GM19238 (cell line): Measurements from ENCODE around the gene DCN.
"Not testable (repeated sequence)": the region's sequence is repeated elsewhere in the genome, so short reads cannot be mapped to it uniquely, and the experiment has no call there.

Source experiments
- DNase-seq: peaks from one replicate; pipeline ENCODE4 v3.0.0; 2011; ENCODE audit warnings: low spot score; ENCODE audit not compliant: insufficient read length

Gene DCN, protein sequence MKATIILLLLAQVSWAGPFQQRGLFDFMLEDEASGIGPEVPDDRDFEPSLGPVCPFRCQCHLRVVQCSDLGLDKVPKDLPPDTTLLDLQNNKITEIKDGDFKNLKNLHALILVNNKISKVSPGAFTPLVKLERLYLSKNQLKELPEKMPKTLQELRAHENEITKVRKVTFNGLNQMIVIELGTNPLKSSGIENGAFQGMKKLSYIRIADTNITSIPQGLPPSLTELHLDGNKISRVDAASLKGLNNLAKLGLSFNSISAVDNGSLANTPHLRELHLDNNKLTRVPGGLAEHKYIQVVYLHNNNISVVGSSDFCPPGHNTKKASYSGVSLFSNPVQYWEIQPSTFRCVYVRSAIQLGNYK

GRCh38 chr12:91182636-91183455, at the start of gene DCN:
DCN (minus strand) TSS chr12:91182817; CDS start chr12:91178552, 4,265 bp downstream.
- no peak for DNase-seq

DNA sequence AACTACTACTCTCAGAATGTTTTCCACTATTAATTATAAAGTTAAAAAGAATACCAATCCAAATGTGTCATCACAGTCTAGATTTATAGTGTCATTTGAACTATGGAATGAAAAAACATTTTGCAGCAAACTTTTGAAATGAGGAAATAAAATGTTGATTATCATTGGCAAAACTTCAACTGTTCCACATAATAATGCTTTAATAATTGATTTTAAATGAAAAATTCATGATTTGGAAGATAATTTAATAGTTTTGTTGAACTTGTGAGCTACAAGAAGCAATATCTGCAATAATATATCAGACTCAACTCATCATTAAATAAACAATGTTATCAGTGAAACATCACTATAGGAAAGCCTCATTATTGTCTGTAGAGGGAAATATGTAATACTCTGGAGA, 48.2 kb upstream of the DCN start:
- no peak for DNase-seq

GRCh38 chr12:91226951-91227350, 44.3 kb upstream of the DCN start:
- no peak for DNase-seq

DNA sequence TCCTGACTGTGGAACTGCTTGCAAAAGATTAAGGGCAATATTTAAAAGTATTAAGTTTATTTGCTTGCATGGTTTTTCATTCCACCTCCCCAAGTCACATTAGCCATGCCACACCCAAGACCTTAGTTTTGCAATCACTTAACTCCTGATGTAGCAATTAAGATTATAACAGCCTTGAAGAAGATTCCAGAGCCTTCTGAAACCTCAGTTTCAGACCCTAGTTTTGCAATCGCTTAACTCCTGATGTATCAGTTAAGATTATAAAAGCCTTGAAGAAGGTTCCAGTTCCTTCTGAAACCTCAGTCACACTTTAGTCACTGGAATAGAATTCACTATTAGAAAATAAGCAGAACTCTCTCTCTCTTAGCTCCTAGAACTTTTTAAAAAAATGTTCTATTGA, 42.7 kb upstream of the DCN start:
- no peak for DNase-seq

- DNase-seq, result no peak
Observed at GRCh38 chr12:91224401-91224800, 41.8 kb upstream of the DCN start.

GRCh38 chr12:91222746-91223145, 40.1 kb upstream of the DCN start:
- DNase-seq, result no peak

DNA sequence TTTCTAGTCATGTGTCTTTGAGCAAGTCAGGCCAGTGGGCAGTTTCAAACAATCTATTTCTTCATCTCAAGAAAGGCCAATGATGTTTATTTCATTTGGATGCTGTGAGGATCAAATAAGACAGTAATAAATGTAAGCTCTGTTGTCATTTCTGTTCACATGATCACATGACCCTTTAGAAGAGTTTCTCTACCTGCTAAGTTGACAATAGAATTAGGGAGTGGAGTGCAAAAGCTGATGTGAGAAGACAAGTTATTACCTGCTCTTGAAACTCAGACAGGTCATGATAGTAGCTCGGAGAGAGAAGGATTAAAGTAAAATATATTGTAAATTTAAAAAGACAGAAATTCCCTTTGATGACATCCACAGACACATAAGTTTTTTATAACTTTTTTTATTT, 37.3 kb upstream of the DCN start:
- no peak for DNase-seq

DNA sequence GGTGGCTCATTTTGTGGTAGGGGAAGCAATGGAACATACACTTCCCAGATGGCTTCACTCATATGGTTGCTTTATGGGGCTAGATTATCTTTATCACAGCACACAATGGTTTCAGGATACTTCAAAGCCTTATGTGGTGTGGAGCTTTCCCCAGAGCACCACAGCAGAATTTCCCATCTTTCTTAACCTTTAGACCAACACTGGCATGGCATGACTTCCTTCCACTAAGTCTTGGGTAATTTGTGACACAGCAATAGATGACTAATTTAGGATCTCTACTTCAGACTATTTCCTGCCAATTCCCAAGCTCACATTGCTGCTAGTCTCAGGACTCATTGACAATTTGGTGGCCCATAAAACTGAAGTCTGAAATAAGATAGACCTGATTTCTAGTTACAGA, 36.9 kb upstream of the DCN start:
- no peak for DNase-seq

GRCh38 chr12:91216871-91217270, 34.3 kb upstream of the DCN start:
- no peak for DNase-seq

DNA sequence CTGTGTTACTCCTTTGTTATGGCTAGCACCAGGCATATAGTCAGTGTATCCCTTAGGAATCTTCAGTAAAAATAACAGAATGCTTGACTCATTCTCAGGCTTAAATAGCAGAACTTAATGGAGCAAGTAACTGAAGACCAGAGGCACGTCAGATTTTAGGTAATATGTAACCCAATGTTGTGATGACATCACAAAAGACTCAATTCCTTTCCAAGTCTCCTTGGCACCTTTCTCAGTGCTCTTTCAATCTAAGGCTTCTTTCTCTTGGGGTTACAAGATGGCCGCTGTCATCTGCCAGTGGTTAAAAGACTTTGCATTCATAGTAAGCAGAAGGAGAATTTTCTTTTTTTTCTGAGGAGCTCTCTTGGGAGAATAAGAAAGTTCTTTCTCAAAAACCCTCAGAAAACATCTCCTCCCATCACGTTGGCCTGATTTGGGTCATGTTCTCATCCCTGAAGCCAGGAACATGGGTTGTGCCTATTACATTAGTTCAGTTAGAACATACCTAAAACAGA, 33.4 kb upstream of the DCN start:
- no peak for DNase-seq

GRCh38 chr12:91211866-91212265, 29.2 kb upstream of the DCN start:
- no peak for DNase-seq

DNA sequence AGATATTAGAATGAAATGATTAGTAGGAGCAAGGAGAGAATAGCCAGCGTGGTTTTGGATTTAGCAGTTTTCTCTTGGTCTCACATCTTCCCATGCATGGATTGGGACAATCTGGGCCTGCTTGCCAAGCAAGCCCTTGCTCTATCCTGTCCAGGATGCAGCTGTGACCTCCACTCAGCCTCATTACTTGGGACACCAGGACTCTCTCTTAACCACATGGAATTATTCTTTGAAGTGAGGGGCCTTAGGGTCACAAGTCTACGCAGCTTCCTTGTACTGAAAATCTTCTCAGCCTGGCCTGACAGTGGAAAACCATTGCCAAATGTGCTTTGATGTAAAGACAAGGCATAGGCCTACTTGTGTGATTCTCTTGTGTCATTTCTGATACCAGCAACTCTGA, 28.0 kb upstream of the DCN start:
- no peak for DNase-seq

GRCh38 chr12:91210144-91210543, 27.5 kb upstream of the DCN start:
- no peak for DNase-seq

DNA sequence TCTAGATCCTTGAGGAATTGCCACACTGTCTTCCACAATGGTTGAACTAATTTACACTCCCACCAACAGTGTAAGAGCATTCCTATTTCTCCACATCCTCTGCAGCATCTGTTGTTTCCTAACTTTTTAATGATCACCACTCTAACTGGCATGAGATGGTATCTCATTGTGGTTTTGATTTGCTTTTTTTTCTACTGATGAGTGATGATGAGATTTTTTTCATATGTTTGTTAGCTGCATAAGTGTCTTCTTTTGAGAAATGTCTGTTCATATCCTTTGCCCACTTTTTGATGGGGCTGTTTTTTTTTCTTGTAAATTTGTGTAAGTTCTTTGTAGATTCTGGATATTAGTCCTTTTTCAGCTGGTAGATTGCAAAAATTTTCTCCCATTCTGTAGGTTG, 24.7 kb upstream of the DCN start:
- DNase-seq, result not testable (repeated sequence)

GRCh38 chr12:91205811-91206210, 23.2 kb upstream of the DCN start:
- DNase-seq, result no peak

- DNase-seq, result no peak
Observed at GRCh38 chr12:91204421-91204820, 21.8 kb upstream of the DCN start.

GRCh38 chr12:91203610-91204009, 21.0 kb upstream of the DCN start:
- DNase-seq, result no peak

GRCh38 chr12:91202390-91202789, 19.8 kb upstream of the DCN start:
- no peak for DNase-seq

GRCh38 chr12:91196436-91196835, 13.8 kb upstream of the DCN start:
- DNase-seq, result no peak

DNA sequence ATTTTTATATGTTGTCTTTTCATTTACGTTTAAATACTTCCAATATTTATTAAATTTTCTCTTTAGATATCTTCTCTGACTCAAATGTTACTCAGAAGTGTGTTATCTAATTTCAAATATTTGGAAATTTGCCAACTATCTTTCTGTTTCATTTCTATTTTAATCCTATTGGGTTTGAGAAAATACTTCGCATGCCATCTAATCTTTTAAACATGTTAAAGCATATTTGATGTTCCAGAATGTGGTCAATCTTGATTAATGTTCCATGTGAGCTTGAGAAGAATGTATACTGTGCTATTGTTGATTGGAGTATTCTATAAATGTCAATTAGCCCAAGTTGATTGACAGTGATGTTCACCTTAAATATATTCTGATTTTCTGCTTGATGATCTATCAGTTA, 11.9 kb upstream of the DCN start:
- no peak for DNase-seq

GRCh38 chr12:91191513-91192111, 9.0 kb upstream of the DCN start:
- no peak for DNase-seq

- no peak for DNase-seq
Observed at GRCh38 chr12:91189516-91189915, 6.9 kb upstream of the DCN start.
